Pulmonary artery endothelial cell (primary cell): ENCODE results near the gene CEP57L1. TPM values are rescaled to one million over a fixed set of nuclear protein-coding genes. Genes with fewer than 3 reads are reported as not detected.
"Not testable (repeated sequence)": the region's sequence is repeated elsewhere in the genome, so short reads cannot be mapped to it uniquely, and the experiment has no call there.

ENCODE experiments used
- DNase-seq: peaks from one replicate; pipeline ENCODE4 v3.0.0-alpha.2; 2011; ENCODE audit warnings: low read depth, low spot score
- total RNA-seq: library from RNA; depleted of rRNA; stranded (reverse); fragments of >200 nt; gene quantifications from 2 replicates; pipeline ENCODE4 v1.2.3, GENCODE V29; 2014

Gene CEP57L1
- total RNA-seq, 1 donor from 2014 or later: 22.0 TPM

DNA sequence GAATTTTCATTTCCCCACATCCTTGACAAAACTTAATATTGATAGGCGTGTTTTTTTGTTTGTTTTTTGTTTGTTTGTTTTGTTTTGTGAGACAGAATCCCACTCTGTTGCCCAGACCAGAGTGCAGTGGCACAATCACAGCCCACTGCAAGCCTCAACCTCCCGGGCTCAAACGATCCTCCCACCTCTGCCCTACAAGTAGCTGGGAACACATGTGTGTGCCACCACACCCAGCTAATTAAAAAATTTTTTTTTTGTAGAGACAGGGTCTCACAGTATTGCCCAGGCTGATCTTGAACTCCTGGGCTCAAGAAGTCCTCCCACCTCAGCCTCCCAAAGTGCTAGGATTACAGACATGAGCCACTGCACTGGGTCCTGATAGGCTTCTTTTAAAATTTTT is 9.2 kb downstream of the CEP57L1 start:
- DNase-seq: no peak

DNA sequence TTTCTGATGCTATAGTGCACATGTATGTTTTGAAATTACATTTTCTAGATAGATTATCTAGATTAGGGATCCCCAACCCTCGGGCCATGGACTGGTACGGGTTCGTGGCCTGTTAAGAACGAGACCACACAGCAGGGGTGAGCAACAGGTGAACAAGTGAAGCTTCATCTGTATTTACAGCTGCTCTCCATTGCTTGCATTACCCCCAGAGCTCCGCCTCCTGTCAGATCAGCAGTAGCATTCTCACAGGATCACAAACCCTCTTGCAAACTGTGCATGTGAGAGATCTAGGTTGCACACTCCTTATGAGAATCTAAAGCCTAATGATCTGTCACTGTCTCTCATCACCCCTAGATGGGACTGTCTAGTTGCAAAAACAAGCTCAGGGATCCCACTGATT is 10.4 kb downstream of the CEP57L1 start:
- no peak for DNase-seq

DNA sequence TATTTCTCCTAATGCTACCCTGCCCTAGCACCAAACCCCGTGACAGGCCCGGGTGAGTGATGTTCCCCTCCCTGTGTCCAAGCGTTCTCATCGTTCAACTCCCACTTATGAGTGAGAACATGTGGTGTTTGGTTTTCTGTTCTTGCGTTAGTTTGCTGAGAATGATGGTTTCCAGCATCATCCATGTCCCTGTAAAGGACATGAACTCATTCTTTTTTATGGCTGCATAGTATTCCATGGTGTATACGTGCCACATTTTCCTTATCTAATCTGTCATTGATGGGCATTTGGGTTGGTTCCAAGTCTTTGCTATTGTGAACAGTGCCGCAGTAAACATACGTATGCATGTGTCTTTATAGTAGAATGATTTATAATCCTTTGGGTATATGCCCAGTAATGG is 14.4 kb downstream of the CEP57L1 start:
- not testable (repeated sequence) for DNase-seq

DNA sequence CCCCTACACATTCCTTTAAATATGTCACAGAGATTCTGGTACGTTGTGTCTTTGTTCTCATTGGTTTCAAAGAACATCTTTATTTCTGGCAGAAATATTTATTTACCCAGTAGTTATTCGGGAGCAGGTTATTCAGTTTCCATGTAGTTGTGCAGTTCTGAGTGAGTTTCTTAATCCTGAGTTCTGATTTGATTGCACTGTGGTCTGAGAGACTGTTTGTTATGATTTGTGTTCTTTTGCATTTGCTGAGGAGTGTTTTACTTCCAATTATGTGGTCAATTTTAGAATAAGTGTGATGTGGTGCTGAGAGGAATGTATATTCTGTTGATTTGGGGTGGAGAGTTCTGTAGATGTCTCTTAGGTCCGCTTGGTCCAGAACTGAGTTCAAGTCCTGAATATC is 17.4 kb downstream of the CEP57L1 start:
- DNase-seq: not testable (repeated sequence)

DNA sequence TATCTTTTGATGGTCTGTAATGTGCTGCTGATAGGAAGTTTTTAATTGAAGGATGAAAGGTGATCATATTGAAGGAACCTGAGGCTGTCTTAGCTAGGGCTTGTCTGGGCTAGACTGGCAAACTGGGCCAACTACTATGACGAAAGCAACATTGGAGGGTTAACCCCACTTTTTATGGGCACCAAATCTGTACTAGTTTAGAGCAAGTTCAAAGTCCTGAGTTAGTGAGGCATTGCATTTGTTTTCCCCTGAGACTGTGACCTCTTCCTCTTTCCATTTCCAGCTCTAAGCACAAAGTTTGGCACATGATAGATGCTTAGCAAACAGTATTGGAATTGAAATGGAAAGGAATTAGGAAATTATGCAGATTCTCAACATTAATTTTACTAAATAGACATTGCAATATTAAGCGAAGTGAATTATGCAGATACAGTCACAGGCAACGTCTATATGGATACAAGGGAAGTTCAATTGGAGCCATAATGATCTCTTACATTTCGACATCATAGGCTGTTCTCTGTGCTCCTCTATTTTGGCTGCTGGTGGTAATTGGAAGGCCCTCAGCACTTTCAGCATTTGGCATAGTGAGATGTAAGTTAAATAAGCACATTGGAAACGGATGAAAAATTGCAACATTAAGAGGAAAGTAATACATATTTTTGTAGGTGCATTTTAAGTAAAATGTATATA is 22.2 kb downstream of the CEP57L1 start:
- DNase-seq: no peak

DNA sequence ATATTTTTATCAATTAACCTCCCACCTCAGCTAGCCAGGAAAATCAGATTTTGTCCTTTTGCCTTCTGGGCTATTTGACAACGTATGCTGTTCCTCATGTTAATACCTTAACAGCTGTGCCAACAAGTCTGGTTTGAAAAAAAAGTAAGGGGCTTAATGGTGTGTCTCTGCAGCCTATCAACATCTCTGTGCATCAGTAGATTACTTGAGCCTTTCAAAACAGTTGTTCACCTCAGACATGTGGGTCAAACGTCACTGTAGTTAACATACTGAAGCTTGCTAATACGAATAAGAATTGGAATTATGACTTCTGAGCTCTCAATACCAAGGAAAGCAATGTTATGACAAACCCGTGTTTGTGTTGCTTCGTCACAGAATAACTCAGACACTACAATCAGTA is 23.0 kb downstream of the CEP57L1 start:
- DNase-seq: no peak

DNA sequence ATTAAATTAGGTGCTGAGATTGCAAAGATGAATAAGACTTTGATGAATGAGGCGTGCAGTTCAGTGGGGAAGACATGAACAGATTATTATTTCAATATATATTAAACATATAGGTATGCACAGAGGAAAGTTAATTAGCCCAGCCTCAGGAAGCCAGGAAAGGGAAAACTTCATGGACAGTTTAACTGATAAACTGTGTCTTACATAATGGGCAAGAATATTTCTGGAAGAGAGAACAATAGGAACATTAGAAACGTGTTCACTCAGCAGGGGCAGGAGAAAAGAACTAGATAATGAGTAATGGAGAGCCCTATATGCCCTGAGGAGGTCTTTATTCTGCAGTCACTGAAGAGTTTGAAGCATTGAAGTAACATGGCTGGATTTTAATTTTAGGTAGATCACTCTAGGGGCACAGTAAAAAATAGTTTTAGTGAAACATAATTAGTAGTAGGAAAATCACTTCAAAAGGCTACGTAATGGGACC is 23.6 kb downstream of the CEP57L1 start:
- no peak for DNase-seq

DNA sequence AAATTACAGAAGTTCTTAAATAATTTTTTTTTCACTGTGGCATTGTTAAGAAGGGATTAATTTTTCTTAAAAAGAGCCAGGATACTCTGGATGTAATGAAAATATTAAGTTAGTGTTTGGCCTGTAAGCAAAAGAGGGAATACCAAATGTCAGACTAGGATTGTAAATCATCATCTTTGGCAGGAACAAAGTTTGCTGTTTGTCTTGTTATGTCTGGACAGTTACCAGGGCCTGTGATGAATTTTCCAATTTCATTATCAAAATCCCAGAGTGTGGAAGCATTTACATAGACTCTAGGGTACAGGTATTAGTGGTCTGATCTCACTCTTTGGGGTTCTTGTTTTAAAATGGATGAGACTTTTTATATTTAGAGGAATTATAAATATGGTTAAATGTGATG is 26.1 kb downstream of the CEP57L1 start:
- no peak for DNase-seq

DNA sequence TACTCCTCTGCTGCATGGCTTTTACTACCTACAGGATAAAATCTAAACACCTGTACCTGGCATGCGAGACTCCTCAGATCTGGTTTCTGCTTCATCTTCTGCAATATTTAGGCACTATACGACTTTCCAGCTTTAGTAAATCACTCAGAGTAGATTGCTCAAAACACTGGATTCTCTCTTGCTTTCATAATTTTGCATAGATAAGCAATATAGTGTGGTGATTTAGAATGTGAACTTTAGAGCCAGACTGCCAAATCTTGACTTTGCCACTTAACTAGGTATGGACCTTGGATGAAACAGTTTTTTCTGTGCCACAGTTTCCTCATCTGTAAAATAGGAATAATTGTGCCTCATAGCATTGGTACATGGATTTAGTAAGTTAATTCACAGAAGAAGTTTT is 28.9 kb downstream of the CEP57L1 start:
- no peak for DNase-seq

DNA sequence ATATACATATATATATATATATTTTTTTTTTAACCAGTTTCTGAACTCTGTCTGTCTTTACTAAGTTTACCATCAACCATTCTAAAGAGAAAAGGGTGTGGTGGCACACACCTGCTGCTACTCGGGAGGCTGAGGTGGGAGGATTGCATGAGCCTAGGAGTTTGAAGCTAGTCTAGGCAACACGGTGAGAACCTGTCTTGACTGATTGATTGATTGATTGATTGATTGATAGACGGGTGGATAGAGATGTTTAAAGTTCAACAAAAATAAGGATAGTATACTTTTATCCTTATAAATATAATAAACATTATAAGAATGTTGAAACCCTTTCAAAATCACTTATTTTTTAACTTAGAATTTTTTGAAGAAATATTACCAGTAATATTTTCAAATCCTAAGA is 30.2 kb downstream of the CEP57L1 start:
- DNase-seq: no peak

DNA sequence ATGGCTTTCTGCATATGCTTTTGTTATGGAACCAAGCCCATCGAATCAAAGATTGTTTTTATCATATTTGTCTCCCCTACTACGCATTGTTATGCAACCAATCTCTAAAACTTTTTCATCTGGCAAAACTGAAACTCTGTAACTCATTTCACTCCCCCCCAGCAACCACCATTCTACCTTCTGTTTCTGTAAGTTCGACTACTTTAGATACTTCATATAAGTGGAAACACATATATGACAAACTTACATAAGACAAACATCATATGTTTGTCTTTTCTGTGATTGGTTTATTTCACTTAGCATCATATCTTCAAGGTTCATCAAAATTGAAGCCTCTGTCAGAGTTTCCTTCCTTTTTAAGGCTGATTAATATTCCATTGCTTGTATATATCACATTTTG is 34.8 kb downstream of the CEP57L1 start:
- DNase-seq: no peak

DNA sequence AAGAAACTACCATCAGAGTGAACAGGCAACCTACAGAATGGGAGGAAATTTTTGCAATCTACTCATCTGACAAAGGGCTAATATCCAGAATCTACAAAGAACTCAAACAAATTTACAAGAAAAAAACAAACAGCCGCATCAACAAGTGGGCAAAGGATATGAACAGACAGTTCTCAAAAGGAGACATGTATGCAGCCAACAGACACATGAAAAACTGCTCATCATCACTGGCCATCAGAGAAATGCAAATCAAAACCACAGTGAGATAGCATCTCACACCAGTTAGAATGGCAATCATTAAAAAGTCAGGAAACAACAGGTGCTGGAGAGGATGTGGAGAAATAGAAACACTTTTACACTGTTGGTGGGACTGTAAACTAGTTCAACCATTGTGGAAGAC is 40.3 kb downstream of the CEP57L1 start:
- not testable (repeated sequence) for DNase-seq

DNA sequence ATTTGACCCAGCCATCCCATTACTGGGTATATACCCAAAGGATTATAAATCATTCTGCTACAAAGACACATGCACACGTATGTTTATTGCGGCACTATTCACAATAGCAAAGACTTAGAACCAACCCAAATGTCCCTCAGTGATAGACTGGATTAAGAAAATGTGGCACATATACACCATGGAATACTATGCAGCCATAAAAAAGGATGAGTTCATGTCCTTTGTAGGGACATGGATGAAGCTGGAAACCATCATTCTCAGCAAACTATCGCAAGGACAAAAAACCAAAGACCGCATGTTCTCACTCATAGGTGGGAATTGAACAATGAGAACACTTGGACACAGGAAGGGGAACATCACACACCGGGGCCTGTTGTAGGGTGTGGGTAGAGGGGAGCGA is 40.7 kb downstream of the CEP57L1 start:
- not testable (repeated sequence) for DNase-seq

DNA sequence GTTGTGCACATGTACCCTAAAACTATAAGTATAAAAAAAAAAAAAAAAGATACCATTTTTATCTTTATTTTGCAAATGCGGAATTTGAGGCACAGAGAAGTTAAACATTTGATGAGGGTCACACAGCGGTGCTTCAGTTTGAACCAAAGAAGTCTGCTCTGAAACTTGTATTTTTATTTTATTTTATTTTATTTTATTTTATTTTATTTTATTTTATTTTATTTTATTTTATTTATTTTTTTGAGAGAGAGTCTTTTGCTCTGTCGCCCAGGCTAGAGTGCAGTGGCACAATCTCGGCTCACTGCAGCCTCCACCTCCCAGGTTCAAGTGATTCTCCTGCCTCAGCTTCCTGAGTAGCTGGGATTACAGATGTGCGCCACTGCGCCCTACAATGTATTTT is 41.2 kb downstream of the CEP57L1 start:
- not testable (repeated sequence) for DNase-seq

DNA sequence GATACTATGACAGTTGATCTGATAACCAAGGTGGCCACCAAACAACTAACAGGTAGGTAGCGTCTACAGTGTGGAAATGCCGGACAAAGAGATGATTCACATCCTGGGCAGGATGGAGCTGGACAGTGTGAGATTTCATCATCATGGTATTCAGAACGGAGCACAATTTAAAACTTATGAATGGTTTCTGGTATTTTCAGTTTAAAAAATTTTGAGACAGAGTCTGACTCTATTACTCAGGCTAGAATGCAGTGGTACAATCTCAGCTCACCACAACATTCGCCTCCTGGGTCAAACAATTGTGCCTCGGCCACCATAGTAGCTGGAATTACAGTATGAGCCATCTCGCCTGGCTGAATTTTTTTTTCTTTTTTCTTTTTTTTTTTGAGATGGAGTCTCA is 43.8 kb downstream of the CEP57L1 start:
- peak; percentile 1 for DNase-seq

DNA sequence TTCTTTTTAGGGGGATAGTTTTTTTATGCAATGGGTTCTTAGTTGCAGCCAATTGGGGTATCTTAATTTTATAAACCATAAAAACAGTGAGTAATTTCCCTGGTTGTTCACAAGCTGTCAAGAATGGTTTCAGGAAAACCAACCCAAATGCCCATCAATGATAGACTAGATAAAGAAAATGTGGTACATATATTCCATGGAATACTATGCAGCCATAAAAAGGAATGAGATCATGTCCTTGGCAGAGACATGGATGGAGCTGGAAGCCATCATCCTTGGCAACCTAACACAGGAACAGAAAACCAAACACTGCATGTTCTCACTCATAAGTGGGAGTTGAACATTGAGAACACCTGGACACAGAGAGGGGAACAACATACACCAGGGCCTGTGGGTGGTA is 46.8 kb downstream of the CEP57L1 start:
- DNase-seq: not testable (repeated sequence)

DNA sequence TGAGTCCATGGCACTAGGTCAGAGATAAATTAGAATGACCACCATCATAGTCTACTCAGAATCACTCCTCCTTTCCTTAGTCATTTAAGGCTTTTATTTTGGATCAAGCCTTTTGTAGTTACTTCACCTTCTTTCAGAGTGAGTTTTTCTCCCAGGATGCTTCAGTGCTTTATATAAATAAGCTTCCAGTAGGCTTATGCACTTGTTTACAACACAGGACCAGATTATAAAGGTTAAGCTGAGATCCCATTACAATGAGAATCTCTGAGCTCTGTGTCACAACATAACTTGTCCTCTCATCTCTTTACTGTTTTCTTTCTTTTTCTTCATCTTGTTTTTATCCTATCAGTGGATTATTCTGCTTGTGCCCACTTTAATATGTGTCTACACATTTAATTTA is 47.9 kb downstream of the CEP57L1 start:
- no peak for DNase-seq

DNA sequence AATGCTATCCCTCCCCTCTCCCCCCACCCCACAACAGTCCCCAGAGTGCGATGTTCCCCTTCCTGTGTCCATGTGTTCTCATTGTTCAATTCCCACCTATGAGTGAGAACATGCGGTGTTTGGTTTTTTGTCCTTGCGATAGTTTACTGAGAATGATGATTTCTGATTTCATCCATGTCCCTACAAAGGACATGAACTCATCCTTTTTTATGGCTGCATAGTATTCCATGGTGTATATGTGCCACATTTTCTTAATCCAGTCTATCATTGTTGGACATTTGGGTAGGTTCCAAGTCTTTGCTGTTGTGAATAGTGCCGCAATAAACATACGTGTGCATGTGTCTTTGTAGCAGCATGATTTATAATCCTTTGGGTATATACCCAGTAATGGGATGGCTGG is 52.9 kb downstream of the CEP57L1 start:
- not testable (repeated sequence) for DNase-seq

DNA sequence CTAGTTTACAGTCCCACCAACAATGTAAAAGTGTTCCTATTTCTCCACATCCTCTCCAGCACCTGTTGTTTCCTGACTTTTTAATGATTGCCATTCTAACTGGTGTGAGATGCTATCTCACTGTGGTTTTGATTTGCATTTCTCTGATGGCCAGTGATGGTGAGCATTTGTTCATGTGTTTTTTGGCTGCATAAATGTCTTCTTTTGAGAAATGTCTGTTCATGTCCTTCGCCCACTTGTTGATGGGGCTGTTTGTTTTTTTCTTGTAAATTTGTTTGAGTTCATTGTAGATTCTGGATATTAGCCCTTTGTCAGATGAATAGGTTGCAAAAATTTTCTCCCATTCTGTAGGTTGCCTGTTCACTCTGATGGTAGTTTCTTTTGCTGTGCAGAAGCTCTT is 53.4 kb downstream of the CEP57L1 start:
- not testable (repeated sequence) for DNase-seq

DNA sequence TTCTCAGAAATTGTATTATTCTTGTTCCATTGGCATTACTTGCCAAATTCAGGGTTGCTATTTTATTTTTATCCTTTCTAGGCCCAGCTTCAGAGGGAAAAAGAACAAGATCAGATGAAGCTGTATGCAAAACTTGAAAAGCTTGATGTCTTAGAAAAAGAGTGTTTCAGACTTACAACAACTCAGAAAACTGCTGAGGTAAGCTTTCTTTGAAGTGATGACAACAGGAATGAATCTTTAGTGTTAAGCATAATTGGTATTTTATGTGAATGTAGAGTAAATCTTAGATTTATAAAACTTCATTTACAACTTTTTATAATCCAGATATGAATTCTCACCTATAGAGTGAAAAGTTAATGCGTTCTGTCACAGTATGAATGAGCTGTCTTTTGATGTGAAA is 58.4 kb downstream of the CEP57L1 start:
- DNase-seq: no peak

DNA sequence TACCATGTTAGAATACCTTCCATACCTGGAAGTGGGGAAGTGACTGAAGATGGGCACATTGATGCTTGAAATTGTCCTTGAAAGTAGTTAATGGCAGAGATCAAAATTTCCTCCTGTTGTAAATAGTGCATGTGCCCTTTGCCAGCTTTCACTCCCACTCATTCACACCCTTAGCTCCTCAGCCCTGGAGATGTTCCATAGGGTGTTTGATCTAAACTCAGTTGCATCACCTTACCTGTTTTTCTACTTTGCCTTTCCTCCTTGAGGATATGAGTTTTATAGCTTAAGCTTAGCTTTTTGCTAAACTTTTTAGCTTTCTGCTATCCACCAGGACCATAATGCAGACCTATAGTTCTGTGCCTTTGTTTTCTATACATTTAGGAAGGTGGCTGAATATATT is 69.0 kb downstream of the CEP57L1 start:
- DNase-seq: no peak

DNA sequence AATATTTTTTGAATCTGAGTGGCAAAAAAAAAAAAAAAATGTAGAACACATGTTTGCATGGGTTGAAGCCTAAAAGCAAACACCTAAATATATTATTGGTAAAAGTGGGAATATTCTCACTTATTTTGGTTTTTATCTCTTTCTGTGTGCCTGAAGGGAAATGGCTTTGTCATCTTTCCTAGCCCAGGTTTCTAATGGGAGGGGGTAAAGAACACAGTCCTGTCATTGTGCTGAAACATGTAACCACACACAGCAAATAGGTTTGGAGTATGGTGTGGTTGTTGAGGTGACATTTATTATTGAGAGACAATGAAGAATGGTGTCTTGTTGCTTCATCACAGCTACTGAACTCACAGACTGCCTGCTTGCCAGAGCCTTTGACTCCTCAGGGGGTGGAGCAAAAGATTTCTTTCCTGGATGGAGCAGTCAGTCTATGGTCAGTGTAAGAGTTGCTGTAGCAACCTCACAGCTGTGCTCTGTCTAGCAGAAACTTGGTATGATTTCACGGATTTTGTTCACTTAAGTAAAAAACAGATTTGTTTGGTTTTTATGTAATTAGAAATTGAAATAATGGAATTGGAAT is 70.2 kb downstream of the CEP57L1 start:
- DNase-seq: no peak

DNA sequence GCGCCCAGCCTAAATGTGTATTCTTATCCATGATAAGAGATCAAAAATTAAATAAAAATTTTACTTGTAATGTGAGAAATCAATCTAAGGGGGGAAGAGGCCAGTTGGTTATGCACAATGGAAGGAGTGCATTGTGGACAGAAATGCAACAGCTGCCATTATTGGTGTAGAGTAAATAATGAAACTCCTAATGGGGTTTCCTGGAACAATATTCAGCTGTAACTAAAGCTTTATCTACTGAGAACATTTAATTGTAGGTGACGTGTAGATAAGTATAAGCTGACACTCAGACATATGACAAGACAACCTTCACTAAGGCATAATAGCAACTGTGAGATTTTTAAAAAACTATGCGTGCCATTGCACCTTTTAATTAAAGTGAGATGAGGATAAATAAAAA is 71.4 kb downstream of the CEP57L1 start:
- DNase-seq: no peak
